ENCODE results near the gene ITPKC.
"Not testable (repeated sequence)": the region's sequence is repeated elsewhere in the genome, so short reads cannot be mapped to it uniquely, and the experiment has no call there.

Gene ITPKC

GRCh38 chr19:40717880-40718773 lies 1.2 kb downstream of the ITPKC start:
- no peak for DNase-seq

- DNase-seq, result peak in 1 of 2 donors; percentile 14
These were observed 2.0 kb downstream of the ITPKC start for GRCh38 chr19:40718774-40719391.

GRCh38 chr19:40719414-40719894 lies 2.5 kb downstream of the ITPKC start:
- no peak for DNase-seq

GRCh38 chr19:40721140-40721486 lies 4.2 kb downstream of the ITPKC start:
- no peak for DNase-seq

- DNase-seq, result no peak
These were observed 5.2 kb downstream of the ITPKC start for GRCh38 chr19:40721936-40722661.

GRCh38 chr19:40723661-40724254 lies 6.8 kb downstream of the ITPKC start:
- DNase-seq, result no peak

- no peak for DNase-seq
These were observed 7.4 kb downstream of the ITPKC start for GRCh38 chr19:40724315-40724714.

- no peak for DNase-seq
These were observed 7.9 kb downstream of the ITPKC start for GRCh38 chr19:40724855-40725254.

- DNase-seq, result no peak
These were observed 9.4 kb downstream of the ITPKC start for GRCh38 chr19:40726279-40726678.

- DNase-seq, result not testable (repeated sequence)
These were observed 13.2 kb downstream of the ITPKC start for GRCh38 chr19:40730065-40730464.

- DNase-seq, result not testable (repeated sequence)
These were observed 15.4 kb downstream of the ITPKC start for GRCh38 chr19:40732304-40732703.

GRCh38 chr19:40733149-40733548 lies 16.2 kb downstream of the ITPKC start:
- DNase-seq, result no peak

GRCh38 chr19:40735013-40735771 lies 18.3 kb downstream of the ITPKC start:
- DNase-seq, result no peak

GRCh38 chr19:40736661-40737060 lies 19.7 kb downstream of the ITPKC start:
- no peak for DNase-seq

GRCh38 chr19:40737102-40737644 lies 20.3 kb downstream of the ITPKC start:
- no peak for DNase-seq

- DNase-seq, result no peak
These were observed 22.3 kb downstream of the ITPKC start for GRCh38 chr19:40739030-40739839.

- DNase-seq, result no peak
These were observed 23.2 kb downstream of the ITPKC start for GRCh38 chr19:40739871-40740703.

- DNase-seq, result no peak
These were observed 23.8 kb downstream of the ITPKC start for GRCh38 chr19:40740747-40741146.

- no peak for DNase-seq
These were observed 24.8 kb downstream of the ITPKC start for GRCh38 chr19:40741527-40742390.
